HG03060 (cell line): ENCODE results near the gene SCN1B.

Source experiments
- ATAC-seq: cut with Tn5 transposase; IDR thresholded peaks from one replicate; pipeline ENCODE4 v1.9.1; 2021; ENCODE audit warnings: low read depth, moderate number of reproducible peaks; ENCODE audit not compliant: unreplicated experiment

The SCN1B gene

DNA sequence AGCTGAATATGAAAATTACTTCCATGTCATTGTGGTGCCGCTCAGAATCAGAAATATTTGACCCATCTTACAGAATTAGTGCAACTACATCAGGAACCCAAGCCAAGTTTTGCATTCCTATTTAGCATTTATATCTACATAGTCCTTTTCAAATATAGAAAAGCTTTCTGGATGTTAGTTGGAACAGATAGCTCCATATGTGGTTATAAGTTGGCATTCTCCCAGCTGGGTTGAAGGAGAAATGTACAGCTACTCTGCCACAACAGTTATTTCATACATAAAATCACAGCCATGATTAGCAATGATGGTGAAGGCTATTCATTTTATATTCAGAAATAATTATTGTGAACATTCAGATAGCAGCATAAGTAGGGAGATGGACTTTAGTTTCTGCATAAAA lies 39.4 kb downstream of the SCN1B start:
- ATAC-seq: no peak

DNA sequence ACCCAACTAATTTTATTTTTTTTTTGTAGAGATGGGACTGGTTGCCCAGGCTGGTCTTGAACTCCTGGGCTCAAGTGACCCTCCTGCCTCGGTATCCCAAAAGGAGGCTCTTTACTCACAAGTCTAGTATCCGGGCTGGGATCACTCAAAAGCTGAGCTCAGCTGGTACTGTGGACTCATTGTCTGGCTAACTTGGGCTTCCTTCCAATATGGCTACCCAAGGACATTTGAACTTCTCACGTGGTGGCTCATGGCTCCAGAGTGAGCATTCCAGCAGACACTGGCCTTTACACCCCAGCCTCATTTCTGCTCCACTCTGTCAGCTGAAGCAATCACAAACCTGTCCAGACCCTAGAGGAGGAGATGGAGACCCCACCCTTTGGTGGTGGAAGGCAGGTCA lies 40.2 kb downstream of the SCN1B start:
- no peak for ATAC-seq

DNA sequence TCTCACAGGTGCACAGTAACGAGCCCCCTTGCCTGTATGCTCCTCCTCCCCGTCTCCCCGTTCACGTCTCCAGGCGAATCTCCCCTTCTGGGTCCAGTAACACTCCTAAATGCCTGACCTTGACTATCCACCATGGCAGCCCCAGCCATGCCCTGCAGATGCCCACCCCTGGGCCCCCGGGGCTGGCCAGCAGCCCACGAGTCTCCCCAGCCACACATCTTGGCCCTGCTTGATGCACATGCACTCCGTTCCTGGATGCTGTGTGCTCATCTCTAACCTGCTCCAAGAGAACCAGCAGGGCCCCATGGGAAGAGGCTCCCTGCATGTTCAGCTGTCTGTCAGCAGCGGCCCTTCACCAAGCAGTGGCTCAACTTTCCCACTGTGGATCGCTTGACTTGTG lies 43.2 kb downstream of the SCN1B start:
- ATAC-seq: no peak

DNA sequence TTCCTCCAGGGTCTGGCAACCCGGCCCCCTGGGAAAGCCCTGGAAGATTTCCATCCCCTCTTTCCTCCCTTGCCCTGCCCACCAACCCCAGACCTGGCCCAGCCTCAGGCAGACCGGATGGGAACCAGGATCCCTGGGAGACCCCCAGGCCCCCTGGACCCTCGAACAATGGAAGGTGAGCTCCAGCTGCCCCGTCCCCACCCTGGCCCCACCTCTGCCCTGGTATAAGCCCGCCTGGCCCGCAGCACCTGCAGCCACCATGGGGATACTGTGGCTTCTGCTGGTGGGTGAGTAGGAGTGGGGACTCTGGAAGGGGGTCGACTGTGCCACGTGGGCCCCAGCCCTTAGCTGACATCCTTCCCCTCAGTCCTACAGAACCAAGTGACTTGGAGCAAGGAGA lies 43.7 kb downstream of the SCN1B start:
- ATAC-seq: no peak

DNA sequence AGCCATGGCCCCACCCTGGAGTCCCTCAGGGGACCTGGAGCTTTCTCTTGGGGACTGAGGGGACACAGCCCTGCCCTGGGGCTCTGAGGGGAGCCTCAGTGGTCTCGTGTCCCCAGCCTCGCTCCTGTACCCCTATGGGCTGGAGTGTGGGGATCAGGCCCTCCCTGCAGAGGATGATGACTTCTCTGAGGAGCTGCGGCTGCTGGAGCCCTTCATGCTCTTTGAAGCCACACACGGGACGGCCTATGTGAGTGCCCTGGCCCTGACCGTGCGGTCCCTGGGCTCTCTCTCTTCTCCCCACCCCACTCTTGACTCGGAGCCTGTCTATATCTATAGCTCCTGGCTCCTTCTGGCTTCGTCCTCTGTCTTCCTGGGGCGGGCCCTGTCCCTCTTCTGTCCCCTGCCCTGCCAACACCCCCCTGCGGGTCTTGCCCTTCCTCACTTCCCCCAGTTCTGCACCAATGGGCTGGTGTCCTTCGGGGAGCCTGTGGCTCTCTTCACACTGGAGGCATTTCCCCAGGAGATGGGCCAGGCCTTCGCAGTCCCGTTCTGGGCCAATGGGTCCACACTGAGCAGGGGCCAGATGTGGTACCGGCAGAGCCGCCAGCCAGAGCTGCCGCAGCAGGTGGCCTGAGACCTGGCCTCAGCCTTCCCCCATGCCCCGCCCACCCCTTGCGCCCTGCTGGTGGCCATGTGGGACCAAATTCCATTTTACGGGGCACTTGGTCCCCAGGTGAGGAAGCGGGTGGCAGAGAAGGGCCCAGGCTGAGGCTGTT lies 44.3 kb downstream of the SCN1B start:
- no peak for ATAC-seq

DNA sequence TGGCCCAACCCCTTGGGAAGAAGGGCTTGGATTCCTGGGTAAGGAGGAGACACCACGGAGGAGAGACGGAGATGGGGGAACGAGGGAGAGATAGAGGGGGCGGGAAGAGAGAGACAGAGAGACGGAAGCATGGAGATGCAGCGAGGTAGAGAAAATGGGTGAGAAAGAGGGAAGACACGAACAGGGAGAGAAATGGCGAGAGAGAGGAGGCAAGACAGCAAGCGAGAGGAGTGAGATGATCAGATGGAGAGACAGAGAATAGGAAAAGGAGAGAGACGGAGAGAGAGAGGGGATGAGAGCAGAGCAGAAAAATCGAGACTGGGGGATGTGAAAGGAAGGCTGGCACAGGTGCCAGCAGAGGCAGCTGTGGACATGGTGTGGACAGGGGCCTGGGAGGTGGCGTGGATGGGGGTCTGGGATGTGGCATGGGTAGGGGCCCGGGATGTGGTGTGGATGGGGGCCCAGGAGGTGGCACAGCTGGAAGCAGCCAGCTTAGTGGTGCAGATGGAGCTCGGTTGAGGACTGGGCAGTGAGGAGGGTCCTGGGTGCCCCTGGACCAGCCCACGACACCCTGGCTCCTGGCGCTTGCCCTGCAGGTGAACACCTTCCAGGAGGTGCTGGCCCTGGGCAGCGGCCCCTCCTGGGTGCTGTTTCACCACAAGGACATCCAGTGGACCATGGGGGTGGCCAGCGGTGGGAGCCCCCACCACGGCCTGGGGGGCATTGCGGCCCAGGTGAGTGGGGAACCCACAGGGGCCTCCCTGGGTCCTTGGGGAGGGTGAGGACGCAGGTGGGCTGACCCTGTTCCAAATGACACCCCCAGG lies 45.1 kb downstream of the SCN1B start:
- ATAC-seq: no peak

DNA sequence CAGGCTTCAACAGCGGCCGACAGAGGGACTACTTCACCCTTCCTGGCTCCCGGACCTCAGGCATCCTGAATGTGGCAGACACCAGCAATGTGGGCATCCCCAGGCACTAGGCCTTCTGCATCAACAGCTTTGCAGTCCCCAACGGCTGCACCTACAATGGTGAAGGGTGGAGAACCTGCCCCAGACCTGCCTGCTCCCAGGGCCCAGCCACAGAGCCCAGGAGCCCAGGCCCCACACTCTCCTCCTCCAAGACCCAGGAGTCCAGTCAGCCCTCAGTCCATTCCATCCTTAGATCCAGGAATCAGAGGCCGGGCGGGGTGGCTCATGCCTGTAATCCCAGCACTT lies 45.7 kb downstream of the SCN1B start:
- ATAC-seq: no peak

DNA sequence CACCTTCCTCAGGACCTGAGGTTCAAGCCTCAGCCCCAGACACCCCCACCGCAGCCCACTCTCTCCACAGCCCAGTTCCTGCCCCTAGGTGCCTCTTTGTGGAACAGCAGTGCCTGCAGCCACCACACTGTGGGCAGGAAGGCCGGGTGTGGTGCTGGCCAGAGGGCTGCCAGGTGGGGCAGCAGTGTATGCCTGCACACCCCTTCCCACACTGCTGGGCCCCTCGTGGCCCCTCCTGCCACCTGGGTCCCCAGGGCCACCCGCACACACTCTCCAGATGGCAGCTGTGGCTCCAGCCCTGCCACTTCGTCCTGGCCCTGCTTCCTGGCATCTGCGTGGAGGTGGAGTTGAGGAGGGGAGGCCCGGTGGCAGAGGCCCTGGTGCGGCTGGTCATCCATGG lies 46.4 kb downstream of the SCN1B start:
- no peak for ATAC-seq

DNA sequence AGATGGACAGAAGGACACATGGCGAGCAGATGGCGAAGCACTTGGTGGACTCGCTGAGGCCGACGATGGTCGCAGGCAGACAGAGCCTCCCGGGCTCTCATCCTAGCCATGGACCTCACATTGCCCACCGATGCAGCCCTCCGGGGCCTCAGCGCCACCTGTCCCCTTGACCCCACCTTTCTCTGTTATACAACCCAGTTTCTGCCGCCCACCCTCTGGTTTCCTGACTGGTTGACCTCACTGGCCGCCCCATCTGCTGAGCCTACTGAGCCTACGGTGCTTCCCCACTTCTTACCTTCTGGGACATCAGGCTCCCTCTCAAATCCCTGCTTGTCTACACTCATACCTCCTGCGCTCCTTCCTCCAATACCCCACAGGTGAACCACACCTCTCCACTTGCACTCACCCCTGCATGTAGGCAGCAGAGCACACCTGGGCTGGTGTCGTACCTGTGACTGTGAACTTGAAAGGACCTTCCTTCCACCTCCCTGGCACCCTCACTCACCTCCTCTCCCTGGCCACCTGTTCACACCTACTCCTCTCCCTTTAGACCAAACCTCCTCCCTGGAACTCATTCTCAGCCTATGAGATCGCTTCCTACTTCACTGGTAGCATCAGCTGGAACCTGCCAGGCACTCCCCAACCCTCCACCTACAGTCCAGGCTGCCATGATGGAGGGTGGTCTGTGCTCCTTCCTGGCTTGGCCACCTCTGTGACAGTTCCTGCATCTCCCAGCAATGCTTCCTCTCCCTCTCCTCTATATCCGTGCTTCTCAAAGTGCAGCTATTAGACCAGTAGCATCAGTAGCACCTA lies 47.3 kb downstream of the SCN1B start:
- ATAC-seq: no peak

DNA sequence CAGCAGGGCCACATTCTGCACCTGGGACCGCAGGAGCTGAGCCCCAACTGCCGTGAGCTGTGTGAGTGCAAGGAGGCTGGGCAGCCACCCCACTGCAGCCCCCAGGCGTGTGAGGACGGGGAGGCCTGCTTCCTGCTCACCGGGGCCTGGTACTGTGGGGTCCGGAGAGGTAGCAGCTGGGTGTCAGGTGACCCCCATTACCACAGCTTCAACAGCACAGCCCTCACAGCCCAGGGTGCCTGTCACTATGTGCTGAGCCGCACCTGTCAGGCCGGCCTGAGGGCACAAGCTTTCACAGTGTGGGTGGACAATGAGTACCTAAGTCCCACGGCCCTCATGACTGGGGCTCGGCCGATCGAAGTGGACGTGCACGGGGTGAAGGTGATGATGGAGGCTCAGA lies 49.6 kb downstream of the SCN1B start:
- no peak for ATAC-seq

DNA sequence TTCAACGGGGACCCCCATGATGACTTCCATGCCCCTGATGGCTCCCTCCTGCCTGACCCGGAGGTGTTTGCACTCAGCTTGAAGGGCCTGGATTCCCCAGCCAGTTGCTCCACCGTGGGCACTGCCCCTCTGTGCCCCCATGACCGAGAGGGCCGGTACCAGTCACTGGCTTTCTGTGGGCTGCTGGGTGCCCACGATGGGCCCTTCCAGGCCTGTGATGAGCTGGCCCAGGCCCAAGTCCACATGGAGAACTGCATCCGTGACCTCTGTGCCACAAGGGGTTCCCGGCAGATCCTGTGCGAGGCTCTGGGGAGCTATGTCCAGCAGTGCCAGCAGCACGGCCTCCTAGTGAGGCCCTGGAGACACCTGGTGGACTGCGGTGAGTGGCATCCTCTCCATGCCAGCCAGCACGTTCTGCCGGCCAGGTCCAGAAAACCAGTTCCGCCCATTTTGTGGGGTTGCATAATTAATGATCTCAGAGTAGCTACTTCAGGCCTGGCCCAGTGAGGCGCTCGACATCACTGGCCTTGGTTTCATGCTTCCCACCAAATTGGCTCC lies 50.4 kb downstream of the SCN1B start:
- no peak for ATAC-seq

DNA sequence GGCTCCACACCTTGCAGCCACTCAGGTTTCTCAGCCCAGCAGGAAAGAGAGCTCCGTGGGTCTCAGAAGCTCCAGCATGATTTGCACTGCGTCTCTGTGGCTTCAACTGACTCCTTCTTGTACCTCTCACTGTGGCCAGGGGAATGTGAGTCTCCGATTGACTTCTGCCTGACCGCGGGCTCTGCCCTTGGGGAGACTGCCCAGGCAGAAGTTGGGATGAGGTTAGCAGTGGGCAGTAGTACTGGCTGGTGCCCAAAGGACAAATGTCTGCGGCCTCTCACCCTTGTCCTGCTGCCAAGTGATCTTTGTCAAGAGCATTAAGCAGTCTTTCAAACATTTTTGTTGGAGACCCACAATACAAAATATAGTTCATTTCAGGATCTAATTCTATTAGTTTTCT lies 50.9 kb downstream of the SCN1B start:
- no peak for ATAC-seq

DNA sequence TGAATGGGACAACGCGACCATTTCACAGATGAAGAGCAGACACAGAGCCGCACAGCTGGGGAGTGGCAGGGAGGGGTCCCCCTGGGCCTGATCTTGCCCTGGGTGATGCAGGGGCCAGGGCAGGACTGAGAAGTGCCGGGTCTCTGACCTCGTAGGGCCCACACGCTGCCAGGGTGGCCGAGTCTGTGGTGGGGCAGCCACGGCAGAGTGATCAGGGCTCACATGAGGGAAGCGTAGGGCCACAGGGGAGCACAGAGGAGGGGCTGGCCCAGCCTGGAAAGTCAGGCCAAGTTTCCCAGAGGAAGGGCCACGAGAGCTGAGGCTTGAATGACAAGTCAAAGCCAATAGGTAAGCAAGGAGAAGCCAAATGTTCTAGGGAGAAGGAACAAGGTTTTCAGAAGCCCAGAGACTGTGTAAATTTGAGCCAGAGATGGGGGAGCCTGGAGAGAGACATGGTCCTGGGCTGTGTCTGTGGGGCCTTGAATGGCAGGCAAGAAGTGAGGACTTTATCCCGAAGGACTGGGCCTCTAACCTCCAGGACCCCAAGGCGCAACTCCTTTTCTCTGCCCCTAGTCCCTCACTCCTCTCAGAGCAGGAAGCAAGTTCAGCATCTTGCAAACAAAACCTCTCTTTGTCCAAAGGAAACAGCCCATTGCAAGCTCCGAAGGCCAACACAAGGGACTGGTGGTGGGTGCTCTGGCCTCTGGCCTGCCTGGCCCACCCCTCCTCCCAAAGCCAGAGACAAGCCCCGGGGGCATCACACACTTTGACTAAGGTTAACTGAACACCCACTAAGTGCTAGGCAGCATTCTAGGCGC lies 53.6 kb downstream of the SCN1B start:
- ATAC-seq: no peak

DNA sequence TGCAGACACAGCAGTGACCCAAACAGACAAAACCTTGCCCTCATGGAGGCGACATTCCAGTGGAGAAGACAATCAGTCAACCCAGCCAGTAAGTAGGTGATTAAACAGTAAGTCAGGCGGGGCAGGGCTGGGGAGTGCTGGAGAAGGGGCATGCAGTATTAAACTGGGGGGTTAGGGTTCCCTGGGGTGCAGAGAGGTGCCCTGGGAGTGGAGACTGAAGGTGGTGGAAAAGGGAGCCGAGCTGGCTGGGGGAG lies 54.2 kb downstream of the SCN1B start:
- ATAC-seq: no peak

DNA sequence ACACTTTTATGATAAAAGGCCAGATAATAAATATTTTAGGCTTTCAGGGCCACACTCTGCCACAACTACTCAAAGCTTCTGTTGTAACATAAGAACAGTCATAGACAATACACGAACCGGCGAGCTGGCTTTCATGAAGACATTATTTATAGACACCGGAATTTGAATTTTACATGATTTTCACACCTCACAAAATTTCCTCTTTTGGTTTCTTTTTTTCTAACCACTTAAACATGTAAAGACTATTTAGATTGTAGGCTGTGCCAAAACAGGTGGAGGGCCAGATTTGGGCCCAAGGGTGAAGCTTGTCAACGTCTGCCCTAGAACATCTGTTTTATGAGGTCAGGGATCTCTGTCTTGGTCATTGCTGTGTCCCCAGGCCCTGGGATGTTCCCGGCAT lies 55.7 kb downstream of the SCN1B start:
- peak; percentile 37 for ATAC-seq

DNA sequence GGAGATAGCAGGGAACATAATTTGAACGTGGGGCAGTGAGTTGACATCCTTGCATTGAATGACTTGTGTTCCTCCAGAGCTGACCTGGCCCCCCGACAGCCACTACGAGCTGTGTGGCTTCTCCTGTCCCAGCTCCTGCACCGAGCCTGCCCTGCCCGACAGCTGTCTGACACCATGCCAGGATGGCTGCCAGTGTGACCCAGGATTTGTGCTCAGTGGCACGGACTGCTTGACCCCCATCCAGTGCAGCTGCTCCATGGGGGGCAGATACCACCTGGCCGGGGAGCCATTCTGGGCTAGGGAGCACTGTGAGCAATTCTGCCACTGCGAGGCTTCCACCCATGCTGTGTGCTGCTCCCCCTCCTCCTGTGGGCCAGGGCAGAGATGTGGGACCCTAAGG lies 56.2 kb downstream of the SCN1B start:
- no peak for ATAC-seq

DNA sequence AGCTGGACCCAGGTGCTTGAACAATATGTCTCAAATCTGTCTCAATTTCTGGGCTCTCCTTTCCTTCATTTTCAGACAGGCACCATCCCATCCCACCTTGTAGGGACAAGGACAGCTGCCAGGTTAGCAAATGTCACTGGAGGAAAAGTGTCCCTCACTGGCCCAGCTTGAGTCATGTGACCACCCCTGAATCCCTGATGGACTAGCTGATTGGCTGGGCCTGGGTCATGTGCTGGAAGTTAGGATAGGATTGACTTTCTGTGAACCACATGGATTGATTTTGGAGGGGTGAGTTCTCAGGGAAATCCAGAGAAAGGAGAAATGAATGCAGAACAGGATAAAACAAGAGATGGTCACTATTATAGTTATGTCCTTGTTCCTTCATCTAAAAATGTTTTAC lies 57.1 kb downstream of the SCN1B start:
- no peak for ATAC-seq

DNA sequence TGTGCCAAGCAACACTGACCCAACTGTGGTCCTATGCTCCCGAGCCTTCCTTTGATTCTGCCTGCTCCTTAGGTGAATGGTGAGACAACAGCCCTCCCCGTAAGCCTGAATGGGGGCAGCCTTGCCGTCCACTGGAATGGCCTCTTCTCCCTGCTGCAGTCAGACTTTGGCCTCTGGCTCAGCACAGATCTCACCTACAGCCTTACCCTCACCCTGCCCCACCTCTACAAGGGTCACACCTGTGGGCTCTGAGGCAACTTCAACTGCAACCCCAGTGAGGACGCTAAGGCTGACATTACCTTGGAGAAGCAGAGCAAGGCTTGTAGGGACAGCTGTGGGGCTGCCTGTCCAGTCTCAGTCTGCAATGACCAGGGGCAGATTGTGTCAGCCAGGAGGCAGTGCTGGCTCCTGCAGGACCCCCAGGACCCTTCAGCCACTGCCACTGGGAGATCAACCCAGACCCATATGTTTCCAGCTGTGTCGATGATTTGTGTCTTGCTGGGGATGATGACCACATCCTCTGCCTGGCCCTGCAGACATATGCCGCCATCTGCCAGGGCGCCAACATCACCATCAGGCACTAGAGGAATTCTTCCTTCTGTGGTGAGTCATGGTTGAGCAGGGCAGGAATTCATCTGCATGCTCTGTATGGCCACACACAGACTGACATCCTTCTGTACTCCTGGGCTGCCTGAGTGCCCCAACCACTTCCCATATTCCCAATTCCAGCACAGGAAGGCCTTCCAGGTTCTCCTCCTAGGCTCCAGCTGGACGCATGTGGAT lies 58.1 kb downstream of the SCN1B start:
- ATAC-seq: no peak

DNA sequence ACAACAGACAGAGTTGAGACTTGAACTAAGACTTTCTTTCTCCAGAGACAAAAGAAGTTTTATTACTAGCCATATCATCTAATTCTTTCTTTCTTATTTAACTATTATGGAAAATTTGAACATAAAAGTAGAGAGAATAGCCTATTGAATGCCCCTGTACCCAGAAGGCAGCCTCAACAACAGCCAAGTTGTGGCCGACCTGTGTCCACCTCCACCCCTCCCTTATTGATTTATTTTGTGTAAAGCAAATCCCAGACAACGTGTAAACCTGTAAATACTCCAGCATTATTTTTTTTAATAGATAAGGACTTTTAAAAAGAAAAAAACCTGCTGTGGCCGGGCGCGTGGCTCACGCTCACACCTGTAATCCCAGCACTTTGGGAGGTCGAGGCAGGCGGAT lies 59.3 kb downstream of the SCN1B start:
- no peak for ATAC-seq
